HepG2 (cell line): ENCODE data around the gene DENND4B.
"Not testable (repeated sequence)": the region's sequence is repeated elsewhere in the genome, so short reads cannot be mapped to it uniquely, and the experiment has no call there.

Experiments
- ARHGAP35 ChIP-seq: sonication (generic); formaldehyde crosslinking; IDR thresholded peaks from 2 replicates; pipeline ENCODE4 v1.9.0; 2022; ENCODE audit warnings: mild to moderate bottlenecking, inconsistent platforms, moderate library complexity, missing genetic modification reagents, borderline replicate concordance
- CREB1 ChIP-seq, 2 experiments: fragments of 450-650 bp in 1 of 2; IDR thresholded peaks; 2 replicates each; pipeline ENCODE4 v1.6.1; 2016 to 2017; ENCODE audit warnings: control low read depth in 1 of 2, mild to moderate bottlenecking in 1 of 2, missing compliant biosample characterization in 1 of 2, missing genetic modification characterization in 1 of 2
- CTCF ChIP-seq: sonication (generic); formaldehyde crosslinking; IDR thresholded peaks from 2 replicates; pipeline ENCODE4 v1.5.0; 2020; ENCODE audit warnings: mild to moderate bottlenecking, missing genetic modification reagents, moderate library complexity
- MNT ChIP-seq: fragments of 450-650 bp; IDR thresholded peaks from 2 replicates; pipeline ENCODE4 v1.6.1; 2016
- TRIM24 ChIP-seq: sonication (generic); formaldehyde crosslinking; IDR thresholded peaks from 2 replicates; pipeline ENCODE4 v1.8.0; 2022; ENCODE audit warnings: mild to moderate bottlenecking, missing genetic modification reagents
- ZMAT3 ChIP-seq: sonication (generic); formaldehyde crosslinking; conservative IDR thresholded peaks from 2 replicates; pipeline ENCODE4 v1.7.0; 2021; ENCODE audit warnings: missing genetic modification reagents

GRCh38 chr1:153979091-153979490 lies 32.6 kb upstream of the DENND4B start:
- TF ChIP-seq CTCF (CRISPR knock-in tag); ZMAT3 (CRISPR knock-in tag); MNT; TRIM24 (CRISPR knock-in tag); CREB1 (IDR thresholded peaks at IDR 0.05); CREB1 (CRISPR knock-in tag; IDR thresholded peaks at IDR 0.05); ARHGAP35 (CRISPR knock-in tag): not testable (repeated sequence)
